Neural progenitor cell (in vitro differentiated cells): ENCODE results near the gene ARHGAP22. TPM values are rescaled to one million over a fixed set of nuclear protein-coding genes. Genes with fewer than 3 reads are reported as not detected.

Source experiments
- DNase-seq: peaks from one replicate; pipeline ENCODE4 v3.0.0-alpha.2; 2016; ENCODE audit warnings: low spot score
- H2AFZ ChIP-seq: fragments of 200-600 bp; sonication (generic); replicated peaks from 2 replicates; pipeline ENCODE4 v1.6.1; 2016; ENCODE audit warnings: antibody characterized with exemption
- H3F3A ChIP-seq: fragments of 200-600 bp; sonication (generic); 2 replicates; pipeline ENCODE4 v1.6.1; 2016; ENCODE audit warnings: antibody characterized with exemption, low read depth
- H3K27ac ChIP-seq: fragments of 200-600 bp; sonication (generic); 2 replicates; pipeline ENCODE4 v1.5.1; 2016; ENCODE audit warnings: mild to moderate bottlenecking
- H3K27me3 ChIP-seq: fragments of 200-600 bp; sonication (generic); 2 replicates; pipeline ENCODE4 v1.6.1; 2016; ENCODE audit warnings: mild to moderate bottlenecking, moderate library complexity
- H3K36me3 ChIP-seq: fragments of 200-600 bp; sonication (generic); 2 replicates; pipeline ENCODE4 v1.5.1; 2016
- H3K4me1 ChIP-seq: fragments of 200-600 bp; sonication (generic); 2 replicates; pipeline ENCODE4 v1.6.1; 2016; ENCODE audit warnings: mixed run types
- H3K4me2 ChIP-seq: fragments of 200-600 bp; sonication (generic); 2 replicates; pipeline ENCODE4 v1.6.1; 2016
- H3K4me3 ChIP-seq: fragments of 200-600 bp; sonication (generic); 2 replicates; pipeline ENCODE4 v1.5.1; 2016
- H3K79me2 ChIP-seq: fragments of 200-600 bp; sonication (generic); 2 replicates; pipeline ENCODE4 v1.6.1; 2016; ENCODE audit warnings: low read depth
- H3K9ac ChIP-seq: fragments of 200-600 bp; sonication (generic); 2 replicates; pipeline ENCODE4 v1.6.1; 2016
- H3K9me3 ChIP-seq: fragments of 200-600 bp; sonication (generic); 2 replicates; pipeline ENCODE4 v1.5.1; 2016; ENCODE audit warnings: low read depth
- H4K20me1 ChIP-seq: fragments of 200-600 bp; sonication (generic); 2 replicates; pipeline ENCODE4 v1.6.1; 2016; ENCODE audit warnings: low read depth
- H3K27ac Mint-ChIP-seq: 3 replicates; pipeline ENCODE4 v1.8.0; 2021; ENCODE audit warnings: mixed read lengths
- H3K27me3 Mint-ChIP-seq: 2 replicates; pipeline ENCODE4 v1.8.0; 2022; ENCODE audit warnings: low read depth, mild to moderate bottlenecking, inconsistent platforms, moderate library complexity, mixed read lengths; ENCODE audit not compliant: insufficient read depth
- H3K36me3 Mint-ChIP-seq: 3 replicates; pipeline ENCODE4 v1.8.0; 2021; ENCODE audit warnings: mixed read lengths
- H3K4me1 Mint-ChIP-seq: 3 replicates; pipeline ENCODE4 v1.8.0; 2021; ENCODE audit warnings: mixed read lengths
- H3K4me3 Mint-ChIP-seq: 3 replicates; pipeline ENCODE4 v1.8.0; 2021; ENCODE audit warnings: mild to moderate bottlenecking, moderate library complexity, mixed read lengths
- H3K9me3 Mint-ChIP-seq: 3 replicates; pipeline ENCODE4 v1.8.0; 2020; ENCODE audit warnings: mixed read lengths
- CTCF ChIP-seq: fragments of 200-600 bp; sonication (generic); IDR thresholded peaks from 2 replicates; pipeline ENCODE4 v1.5.1; 2017; ENCODE audit warnings: antibody characterized with exemption, mild to moderate bottlenecking
- EZH2 ChIP-seq: fragments of 200-600 bp; sonication (generic); IDR thresholded peaks from 2 replicates; pipeline ENCODE4 v1.6.1; 2017; ENCODE audit warnings: antibody characterized with exemption, mild to moderate bottlenecking, moderate library complexity
- EZH2phosphoT487 ChIP-seq: fragments of 200-600 bp; sonication (generic); IDR thresholded peaks from 2 replicates; pipeline ENCODE4 v1.6.1; 2017; ENCODE audit warnings: antibody characterized with exemption
- total RNA-seq: library from RNA; depleted of rRNA; stranded (reverse); fragments of >200 nt; gene quantifications from 2 replicates; pipeline ENCODE4 v1.2.3, GENCODE V29; 2015; ENCODE audit warnings: low replicate concordance

Gene ARHGAP22
- total RNA-seq, 1 donor from 2014 or later, result 1.7 TPM

GRCh38 chr10:48448796-48449195, 156.1 kb downstream of the ARHGAP22 start:
- Histone ChIP-seq H3K4me1 (peaks cover 18% of the 10 kb centered on the region), H3K4me2 (no peak overlapping the region), H3K79me2 (no peaks in the 10 kb centered on the region), H3K27ac (no peak overlapping the region), H3K9ac (no peak overlapping the region), H3K4me3 (no peak overlapping the region), H3K9me3 (no peaks in the 10 kb centered on the region), H3K27me3 (no peaks in the 10 kb centered on the region), H2AFZ (no peak overlapping the region), H3F3A (peaks cover 20% of the 10 kb centered on the region), H4K20me1 (peaks cover 4% of the 10 kb centered on the region), H3K36me3 (no peaks in the 10 kb centered on the region)
- H3K36me3 Mint-ChIP-seq, result no peaks in the 10 kb centered on the region
- H3K4me1 Mint-ChIP-seq, result peaks cover 19% of the 10 kb centered on the region
- no peaks in the 10 kb centered on the region for H3K9me3 Mint-ChIP-seq
- no peak for TF ChIP-seq EZH2
- TF ChIP-seq EZH2phosphoT487, result no peak
- TF ChIP-seq CTCF, result no peak
- no peak overlapping the region for H3K4me3 Mint-ChIP-seq
- H3K27me3 Mint-ChIP-seq, result peaks cover 3% of the 10 kb centered on the region
- DNase-seq, result no peak
- H3K27ac Mint-ChIP-seq, result peak overlapping the region; percentile 83

GRCh38 chr10:48447356-48448215, 157.3 kb downstream of the ARHGAP22 start:
- Mint-ChIP-seq H3K27me3 (peaks cover 3% of the 10 kb centered on the region), H3K27ac (peak overlapping the region; percentile 8), H3K4me3 (no peak overlapping the region), H3K9me3 (no peaks in the 10 kb centered on the region), H3K4me1 (peaks cover 24% of the 10 kb centered on the region), H3K36me3 (no peaks in the 10 kb centered on the region)
- H2AFZ ChIP-seq, result no peak overlapping the region
- peaks cover 4% of the 10 kb centered on the region for H4K20me1 ChIP-seq
- H3K9ac ChIP-seq, result no peak overlapping the region
- H3K79me2 ChIP-seq, result no peaks in the 10 kb centered on the region
- H3K4me2 ChIP-seq, result no peak overlapping the region
- H3K9me3 ChIP-seq, result no peaks in the 10 kb centered on the region
- H3K4me1 ChIP-seq, result peaks cover 27% of the 10 kb centered on the region
- H3K36me3 ChIP-seq, result no peaks in the 10 kb centered on the region
- H3K27me3 ChIP-seq, result no peaks in the 10 kb centered on the region
- no peak for DNase-seq
- H3K27ac ChIP-seq, result no peak overlapping the region
- TF ChIP-seq EZH2 (no peak), EZH2phosphoT487 (no peak), CTCF (no peak)
- H3K4me3 ChIP-seq, result no peak overlapping the region
- H3F3A ChIP-seq, result peaks cover 28% of the 10 kb centered on the region

- no peaks in the 10 kb centered on the region for H3K36me3 ChIP-seq
- Mint-ChIP-seq H3K9me3 (no peaks in the 10 kb centered on the region), H3K27me3 (peaks cover 5% of the 10 kb centered on the region)
These were observed 158.1 kb downstream of the ARHGAP22 start for GRCh38 chr10:48446785-48447184.

More at GRCh38 chr10:48446785-48447184, 158.1 kb downstream of the ARHGAP22 start:
- Mint-ChIP-seq H3K4me1 (peaks cover 24% of the 10 kb centered on the region), H3K4me3 (no peak overlapping the region), H3K27ac (no peak overlapping the region), H3K36me3 (peaks cover 2% of the 10 kb centered on the region)
- Histone ChIP-seq H3K79me2 (no peaks in the 10 kb centered on the region), H2AFZ (no peak overlapping the region), H3K9me3 (no peaks in the 10 kb centered on the region), H3K9ac (no peak overlapping the region), H3K27me3 (no peaks in the 10 kb centered on the region), H3K4me2 (no peak overlapping the region), H3K4me3 (no peak overlapping the region), H3F3A (peaks cover 28% of the 10 kb centered on the region), H3K4me1 (peaks cover 27% of the 10 kb centered on the region), H4K20me1 (peaks cover 4% of the 10 kb centered on the region), H3K27ac (no peak overlapping the region)
- TF ChIP-seq EZH2, result no peak
- TF ChIP-seq EZH2phosphoT487, result no peak
- TF ChIP-seq CTCF, result no peak
- no peak for DNase-seq
